ENCODE data around the gene TXNDC5. TPM values are rescaled to one million over a fixed set of nuclear protein-coding genes. Genes with fewer than 3 reads are reported as not detected.
A peak's percentile ranks its signal among the peaks of the same experiment; 100 is the strongest.

The TXNDC5 gene
- 99.3 TPM for total RNA-seq

DNA sequence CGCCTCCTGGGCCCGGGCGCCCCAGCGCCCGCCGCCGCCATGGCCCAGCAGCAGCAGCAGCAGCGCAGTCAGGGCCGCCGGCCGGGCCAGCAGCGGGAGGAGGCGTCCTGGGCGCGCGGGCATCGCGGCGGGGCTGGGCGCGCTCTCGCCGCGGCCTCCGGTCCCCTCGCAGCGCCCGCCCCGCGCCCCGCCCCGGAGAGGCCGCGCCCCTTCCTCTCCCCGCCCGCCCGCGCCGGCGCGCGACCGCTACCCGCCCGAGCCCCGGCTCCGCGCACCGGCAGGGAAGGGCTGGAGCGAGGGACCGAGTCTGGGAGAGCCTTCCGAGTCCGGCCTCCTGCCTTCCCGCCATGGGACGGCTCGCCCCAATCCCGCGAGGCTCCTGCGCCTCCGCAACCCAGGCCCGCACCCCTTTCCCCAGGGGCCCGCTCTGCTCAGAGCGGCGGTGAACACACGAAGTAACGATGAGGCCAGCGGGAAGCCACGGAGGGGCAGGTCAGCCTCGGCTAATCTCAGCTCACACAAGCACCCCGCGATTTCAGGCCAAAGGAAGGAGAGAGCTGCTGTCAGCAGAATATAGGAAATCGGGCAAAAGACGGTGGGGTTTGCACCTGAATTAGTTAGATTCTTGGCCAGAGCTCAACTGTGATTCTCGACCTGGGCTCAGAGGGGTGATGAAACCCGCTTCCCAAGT, at the start of gene TXNDC5:
Gene TXNDC5 (minus strand): TSS at position 135 of the 691 bp plus-strand sequence. CDS start 12 bp downstream, at position 123.
- DNase-seq (ENCODE audit: low spot score), result peak; percentile 74

DNA sequence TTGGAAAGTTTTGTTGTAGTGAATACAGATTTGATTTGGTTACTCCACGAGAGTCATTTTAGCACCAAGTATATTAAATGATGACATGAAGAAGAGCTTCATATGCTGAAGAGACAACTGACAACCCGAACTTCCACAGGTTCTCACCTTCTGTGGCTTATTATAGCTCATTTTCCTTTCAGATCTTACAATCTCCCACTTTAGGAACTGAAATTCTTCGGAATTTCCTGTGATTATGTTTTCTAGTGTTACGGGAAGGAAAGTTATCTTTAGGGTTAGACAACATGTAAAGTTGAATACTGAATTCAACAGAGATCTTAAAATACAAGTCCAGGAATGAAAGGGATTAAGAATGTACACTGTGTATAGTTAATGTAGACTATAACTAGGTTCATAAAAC, 49.6 kb upstream of the TXNDC5 start:
- no peak for DNase-seq (ENCODE audit: low spot score)

DNA sequence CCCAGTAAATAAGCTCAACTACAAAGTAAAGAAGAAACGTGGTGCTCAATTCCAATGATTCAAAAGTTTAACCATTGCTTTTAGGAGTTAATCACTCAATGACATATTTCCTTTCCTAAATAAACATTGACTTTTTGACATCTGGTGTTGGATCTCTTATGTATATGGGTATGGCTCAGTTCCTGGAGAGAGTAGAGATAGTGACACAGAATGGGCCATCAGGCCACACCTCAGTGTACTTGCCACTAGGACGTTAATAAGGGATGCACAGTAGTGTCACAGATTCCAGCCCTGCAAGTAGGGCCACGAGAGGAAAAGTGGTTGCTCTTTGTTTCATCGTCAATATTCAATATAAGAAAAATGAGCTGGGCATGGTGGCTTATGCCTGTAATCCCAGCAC, 48.9 kb upstream of the TXNDC5 start:
- DNase-seq (ENCODE audit: low spot score), result no peak

DNA sequence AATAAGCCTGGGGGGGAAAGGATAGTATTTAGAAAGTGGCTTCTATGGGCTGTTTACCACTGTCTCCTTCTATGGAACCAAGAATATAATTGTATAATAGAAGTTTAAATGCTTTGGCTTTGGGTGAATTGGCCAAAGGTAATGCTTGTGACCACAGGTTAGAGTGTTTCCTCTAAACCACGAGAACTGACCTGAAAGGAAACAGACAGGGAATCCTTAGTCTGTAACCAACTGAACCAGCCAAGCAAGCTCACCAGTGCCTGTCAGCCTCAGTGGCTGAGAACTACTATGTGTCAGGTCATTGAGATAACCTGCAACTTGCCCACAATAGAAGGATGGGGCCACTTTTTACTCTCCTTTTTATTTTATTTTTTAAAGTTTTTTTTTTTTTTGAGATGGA, 47.9 kb upstream of the TXNDC5 start:
- no peak for DNase-seq (ENCODE audit: low spot score)

DNA sequence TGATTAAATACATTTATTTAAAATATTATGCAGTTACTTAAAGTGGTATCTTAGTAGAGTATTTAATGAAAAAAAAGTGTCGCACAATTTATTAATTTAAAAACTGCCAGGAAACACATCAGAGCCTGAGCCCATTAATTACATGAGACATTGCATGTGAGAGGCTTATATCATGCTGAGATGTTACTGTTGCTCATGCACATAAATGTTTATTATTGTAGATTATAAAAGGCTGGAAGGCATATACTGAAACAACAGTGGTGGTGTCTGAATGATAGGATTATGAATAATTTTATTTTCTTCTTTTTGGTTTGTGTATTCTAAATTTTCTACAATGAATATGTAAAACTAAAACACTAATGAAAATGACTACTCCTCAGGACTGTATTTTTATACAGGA, 45.7 kb upstream of the TXNDC5 start:
- no peak for DNase-seq (ENCODE audit: low spot score)

DNA sequence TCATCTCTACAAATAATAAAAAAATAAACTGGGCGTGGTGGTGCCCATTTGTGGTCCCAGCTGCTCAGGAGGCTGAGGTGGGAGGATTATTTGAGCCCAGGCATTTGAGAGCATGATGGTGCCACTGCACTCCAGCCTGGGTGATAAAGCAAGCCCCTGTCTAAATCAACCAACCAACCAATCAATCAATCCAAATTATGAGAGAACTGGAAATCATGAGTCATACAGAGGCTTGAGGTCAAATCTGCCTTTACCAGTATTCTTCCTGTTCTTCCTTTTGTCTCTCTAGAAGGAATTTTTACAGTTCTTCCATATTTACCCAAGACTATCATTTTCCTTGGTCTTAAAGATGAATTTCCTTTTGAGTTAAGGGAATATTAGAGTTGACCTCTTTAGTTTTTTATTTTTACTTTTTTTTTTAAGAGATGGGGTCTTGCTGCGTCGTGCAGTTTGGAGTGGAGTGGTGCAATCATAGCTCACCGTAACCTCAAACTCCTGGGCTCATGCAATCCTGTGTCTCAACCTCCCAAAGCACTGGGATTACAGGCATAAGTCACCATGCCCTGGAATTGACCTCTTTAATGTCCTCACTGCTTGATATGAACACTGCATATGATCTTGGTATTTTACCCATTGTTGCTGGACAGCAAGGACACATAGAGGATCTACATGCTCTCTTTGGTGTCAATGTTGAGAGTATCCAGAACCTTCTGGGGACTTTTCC, 44.1 kb upstream of the TXNDC5 start:
- no peak for DNase-seq (ENCODE audit: low spot score)

DNA sequence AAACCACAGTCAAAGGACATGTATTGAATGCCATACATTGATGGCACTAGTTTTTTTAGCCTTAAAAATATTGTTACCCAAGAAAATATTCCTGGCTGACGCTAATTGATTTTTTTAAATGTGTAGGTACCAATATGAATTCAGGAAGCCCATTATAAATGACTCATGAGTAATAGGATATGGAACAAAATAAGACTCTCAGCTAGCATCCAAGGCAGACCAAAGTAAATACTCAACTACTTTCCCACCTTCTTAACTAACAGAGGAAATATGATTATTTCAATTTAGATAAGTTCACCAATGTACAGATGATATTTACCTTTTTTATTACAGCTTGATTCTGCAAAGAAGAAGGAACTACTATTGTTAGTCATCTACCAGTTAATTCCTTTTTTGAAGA, 43.2 kb upstream of the TXNDC5 start:
- DNase-seq (ENCODE audit: low spot score), result no peak

DNA sequence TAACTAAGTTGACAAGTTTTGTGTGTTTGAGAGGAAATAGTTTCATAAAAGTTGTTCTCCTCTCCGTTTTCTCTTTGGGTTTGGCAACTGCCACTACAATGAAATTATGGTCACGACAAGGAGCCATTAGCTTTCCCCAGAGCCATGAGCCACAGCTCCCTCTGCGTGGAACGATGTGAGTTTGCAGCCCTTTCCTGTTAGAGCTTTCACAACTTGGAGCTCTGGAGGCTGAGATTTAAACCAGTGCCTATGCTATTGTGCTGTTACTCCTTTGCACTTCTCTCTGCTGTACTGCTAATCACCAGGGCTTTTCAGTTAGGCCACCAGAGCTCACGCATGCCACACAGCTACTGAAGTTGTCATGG, 29.3 kb upstream of the TXNDC5 start:
- DNase-seq (ENCODE audit: low spot score), result no peak

DNA sequence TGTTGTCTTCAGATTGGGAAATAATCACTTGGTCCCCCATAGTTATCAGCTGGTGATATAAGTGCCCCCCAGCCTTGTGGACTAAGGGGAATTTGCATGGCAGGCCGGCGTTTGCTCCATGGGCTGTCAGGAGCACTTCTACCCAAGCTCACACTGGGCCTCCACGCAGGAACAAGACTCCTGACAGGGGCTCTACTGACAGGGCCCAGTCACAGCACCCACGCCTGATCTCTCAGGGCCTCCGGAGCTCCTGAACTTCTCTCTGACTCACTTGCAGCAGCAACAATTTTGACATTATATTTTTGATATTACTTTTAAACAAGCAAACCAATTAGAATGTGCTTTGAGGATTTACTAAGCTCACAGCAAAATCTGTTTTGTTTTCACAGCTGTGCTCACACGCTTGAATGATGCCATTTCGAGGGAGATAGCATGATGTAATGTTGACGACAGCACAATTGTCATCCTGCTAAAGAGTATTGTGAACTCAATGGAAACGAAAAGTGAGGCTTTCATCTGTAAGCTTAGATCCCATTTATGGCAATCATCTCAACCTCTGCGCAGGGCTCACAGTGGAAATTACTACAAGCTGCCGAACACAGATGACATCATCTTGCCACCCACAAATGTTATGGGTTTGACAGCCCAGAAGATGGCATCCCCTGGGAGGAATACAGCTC, 28.7 kb upstream of the TXNDC5 start:
- no peak for DNase-seq (ENCODE audit: low spot score)

DNA sequence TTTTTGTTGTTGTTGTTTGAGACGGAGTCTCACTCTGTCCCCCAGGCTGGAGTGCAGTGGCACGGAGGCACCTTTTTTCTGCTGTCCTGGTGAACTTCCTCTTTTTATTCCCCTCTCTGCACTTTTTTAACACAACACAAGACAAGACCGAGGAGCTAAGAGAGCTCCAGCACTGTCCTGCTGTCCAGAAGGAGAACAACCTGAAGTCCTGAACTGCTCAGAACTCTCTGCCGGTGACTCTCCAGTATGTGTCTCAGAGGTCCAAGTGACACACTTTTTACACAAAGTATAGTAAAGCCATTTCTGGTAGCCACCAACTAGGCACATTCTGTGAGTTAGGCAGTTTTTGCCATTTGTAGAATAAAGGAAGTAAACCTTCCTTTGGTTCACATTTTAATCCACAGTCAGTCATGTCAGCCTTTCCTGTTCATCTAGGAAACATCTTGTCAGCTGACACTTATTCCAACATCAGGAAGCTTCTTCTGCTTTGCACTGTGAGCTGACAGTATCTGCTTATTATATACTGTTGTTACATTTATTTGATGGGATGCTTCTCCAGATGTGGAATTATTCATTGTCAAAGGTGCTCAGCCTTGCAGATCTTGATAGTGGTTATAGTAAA, 28.1 kb upstream of the TXNDC5 start:
- no peak for DNase-seq (ENCODE audit: low spot score)

DNA sequence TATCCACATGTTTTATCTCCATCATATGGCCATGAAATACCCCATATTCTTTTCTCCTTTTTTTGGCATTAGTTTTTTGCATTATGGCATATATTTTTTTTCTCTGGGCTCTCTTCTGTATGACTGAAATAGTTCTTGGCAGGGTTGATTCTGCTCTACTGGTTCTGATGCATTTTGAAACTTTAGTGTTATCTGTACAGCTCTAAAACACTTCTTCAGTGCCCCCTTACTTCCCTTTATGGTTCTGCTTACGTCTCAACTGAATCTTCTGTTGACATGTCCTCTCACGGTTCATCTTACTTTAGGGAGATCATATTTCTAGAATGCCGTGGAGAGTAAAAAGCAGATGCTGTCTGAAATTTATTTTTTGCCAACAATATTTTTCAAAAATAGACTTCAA, 23.2 kb upstream of the TXNDC5 start:
- no peak for DNase-seq (ENCODE audit: low spot score)

DNA sequence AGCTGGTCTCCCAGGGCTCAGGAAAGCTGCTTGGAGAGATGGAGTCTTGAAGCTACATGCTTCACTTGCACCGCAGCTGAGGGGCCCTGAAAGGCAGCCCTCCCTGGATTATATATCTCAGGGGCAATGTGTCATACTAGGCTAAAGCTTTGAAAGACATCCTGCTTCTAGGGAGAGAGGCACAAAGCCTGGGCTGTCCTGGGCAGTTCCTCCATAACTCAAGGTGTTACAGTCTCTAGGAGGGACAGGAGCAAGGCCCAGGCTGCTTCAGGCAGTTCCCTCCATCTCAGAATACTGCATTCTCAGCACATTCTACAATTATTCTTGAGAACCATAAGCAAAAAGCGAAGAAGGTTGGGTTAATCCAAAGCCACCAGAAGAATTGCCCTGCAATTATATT, 22.0 kb upstream of the TXNDC5 start:
- DNase-seq (ENCODE audit: low spot score), result no peak

DNA sequence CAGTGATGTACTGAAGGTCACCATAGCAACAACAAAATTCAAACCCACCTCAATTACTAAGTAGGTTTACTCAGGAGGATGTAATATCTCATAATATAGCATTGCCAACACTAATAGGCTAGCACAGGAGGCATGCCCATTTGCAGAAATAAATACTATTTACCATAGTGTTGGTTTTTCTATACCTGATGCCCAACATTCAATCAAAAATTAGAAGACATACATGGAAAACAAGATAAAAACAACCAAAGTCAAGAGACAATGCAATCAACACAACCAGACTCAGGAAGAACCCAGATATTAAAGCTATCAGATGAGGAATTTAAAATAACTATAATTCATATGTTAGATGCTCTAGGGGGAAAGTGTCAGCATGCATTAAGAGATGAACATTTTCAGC, 14.3 kb upstream of the TXNDC5 start:
- DNase-seq (ENCODE audit: low spot score), result no peak

DNA sequence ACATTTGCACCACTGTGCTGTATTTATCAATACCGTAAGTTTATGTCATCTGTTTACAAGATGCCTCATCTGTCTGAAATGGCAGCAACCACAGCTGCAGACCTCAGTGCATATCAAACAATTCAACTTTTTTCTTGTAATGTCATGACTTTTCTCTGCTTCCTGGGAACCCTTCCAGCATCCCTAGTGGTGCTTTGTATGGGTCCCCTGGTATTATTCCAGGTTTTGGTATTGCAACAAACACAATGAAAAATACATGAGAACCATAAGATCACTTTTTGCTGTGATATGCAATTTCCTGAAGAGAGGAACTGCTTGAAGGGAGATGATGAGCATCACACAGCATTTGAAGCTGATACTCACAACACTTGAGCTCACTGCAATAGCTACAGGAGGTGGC, 12.0 kb upstream of the TXNDC5 start:
- no peak for DNase-seq (ENCODE audit: low spot score)

DNA sequence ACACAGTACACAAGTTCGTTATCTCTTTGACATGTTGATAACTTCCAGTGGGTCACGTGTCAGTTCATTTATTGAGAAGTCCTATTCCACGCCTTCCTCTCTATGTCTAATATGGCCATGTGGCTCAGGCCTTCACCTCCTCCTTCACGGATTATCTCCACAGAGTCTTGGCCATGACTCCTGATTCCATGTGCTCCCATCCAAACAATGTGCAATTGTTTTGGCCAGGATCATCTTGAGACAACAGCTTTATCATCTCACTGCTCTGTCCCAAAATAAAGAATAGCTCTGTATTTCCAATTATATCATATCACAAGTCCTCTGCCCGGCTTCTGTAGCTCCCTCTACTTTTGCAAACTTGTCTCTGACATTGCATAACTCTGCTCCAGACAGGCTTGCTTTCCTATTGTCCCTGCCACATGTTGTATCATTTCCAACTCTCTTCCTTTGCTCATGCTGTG, 11.1 kb upstream of the TXNDC5 start:
- no peak for DNase-seq (ENCODE audit: low spot score)

DNA sequence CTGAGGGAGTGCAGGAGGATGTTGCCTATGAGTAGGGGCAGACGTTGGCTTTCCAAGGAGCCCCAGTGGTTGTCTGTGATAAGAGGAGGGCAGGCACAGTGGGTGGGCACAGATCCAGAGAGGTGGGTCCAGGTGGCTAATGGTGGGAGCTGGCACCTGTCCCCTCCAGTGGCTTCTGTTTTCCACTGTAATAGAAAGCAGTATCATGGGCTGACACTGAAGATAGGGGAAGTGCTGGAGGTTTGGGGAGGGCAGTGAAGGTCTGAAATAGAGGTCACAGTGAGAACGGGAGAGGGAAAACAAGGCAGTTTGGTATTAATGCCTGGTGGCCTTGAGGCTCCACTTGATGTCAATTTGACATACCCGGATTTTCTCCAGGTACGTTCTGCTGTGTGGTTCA, 10.5 kb upstream of the TXNDC5 start:
- no peak for DNase-seq (ENCODE audit: low spot score)

DNA sequence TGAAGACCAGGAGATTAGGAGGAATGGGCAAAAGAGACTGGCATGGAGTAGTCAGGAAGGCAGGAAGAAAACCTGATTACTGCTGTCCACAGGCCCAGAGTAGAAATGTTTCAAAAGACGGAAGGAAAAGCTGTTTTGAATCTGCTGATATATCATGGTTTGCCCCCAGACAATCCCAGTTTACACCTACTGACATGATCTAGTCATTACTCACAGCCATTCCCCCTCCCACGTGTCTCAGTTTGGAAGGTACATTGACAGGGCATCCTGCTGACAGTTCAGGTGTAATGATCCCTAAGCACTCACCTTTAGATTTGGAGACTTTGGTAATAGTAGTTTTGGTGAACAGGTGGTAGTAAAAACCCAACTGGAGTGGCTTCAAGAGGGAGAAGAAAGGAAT, 9.8 kb upstream of the TXNDC5 start:
- DNase-seq (ENCODE audit: low spot score), result no peak

DNA sequence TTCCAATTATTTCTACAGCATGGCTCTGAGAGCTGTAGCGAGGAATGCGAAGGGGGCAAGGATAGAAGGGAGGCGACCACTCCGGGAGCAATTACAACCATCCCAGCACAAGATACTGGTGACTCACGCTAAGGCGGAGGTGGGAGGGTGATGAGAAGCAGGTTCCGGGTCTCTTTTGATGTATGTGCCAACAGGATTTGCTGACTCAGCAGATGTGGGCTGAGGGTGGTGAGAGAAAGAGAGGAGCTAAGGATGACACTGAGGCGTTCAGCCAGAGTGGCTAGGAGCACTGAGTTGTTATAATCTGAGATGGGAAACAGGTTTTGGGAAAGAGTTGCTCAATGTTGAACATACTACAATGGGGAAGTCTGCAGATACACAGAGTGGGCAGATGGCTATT, 9.3 kb upstream of the TXNDC5 start:
- DNase-seq (ENCODE audit: low spot score), result no peak

DNA sequence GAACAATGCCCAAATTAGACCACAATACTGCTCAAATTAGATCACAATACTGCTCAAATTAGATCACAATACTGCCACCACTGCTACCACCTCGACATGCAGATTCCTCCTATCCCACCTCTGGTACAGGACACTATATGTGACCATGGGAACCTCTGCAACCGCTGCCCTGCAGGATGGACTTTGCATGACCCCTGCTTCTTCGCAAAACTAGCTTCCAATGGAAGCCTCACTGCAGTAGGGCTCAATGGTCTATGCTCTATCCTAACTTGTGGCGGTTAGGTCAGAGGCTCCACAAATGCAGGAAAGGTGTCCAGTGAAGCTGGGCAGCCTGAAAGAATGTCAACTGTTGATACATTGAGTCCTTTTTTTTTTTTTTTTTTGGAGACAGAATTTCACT, 7.8 kb upstream of the TXNDC5 start:
- no peak for DNase-seq (ENCODE audit: low spot score)

DNA sequence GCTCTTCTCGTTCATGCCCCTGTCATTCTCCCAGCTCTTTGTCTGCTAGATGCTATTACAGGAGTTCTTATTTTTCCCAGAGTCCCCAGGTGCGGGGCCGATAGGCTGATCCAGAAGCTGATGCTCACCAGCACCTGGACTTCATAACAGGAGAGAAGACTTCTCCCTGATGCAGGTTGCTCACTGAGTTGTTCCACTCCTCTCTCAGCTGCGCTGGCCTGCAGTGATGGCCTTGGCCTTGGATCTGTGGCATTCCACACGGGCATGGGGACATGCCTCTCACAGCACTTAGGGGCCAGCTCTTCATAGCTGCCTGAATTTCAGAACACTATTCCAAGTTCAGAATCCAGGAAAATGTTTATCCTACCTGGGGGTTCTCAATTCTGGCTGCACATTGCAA, 7.1 kb upstream of the TXNDC5 start:
- DNase-seq (ENCODE audit: low spot score), result no peak

DNA sequence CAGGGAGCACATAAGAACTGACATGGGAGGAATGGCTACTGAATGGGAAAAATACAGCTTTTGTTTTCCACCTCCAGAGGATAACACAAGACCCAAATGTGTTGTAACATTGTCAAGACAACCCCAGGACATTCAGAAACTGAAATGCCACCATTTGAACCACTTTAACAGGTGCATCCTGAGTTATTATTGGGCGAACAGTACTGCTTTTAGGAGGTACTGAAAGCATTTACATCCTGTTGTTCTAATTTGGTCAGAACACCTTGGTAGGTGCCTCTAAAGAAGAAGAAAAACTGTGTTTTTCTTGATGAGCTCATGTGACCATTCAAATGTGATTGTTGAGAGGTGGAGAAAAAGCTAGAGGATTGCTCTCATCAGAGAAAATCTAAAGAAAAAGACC, 6.4 kb upstream of the TXNDC5 start:
- DNase-seq (ENCODE audit: low spot score), result no peak

DNA sequence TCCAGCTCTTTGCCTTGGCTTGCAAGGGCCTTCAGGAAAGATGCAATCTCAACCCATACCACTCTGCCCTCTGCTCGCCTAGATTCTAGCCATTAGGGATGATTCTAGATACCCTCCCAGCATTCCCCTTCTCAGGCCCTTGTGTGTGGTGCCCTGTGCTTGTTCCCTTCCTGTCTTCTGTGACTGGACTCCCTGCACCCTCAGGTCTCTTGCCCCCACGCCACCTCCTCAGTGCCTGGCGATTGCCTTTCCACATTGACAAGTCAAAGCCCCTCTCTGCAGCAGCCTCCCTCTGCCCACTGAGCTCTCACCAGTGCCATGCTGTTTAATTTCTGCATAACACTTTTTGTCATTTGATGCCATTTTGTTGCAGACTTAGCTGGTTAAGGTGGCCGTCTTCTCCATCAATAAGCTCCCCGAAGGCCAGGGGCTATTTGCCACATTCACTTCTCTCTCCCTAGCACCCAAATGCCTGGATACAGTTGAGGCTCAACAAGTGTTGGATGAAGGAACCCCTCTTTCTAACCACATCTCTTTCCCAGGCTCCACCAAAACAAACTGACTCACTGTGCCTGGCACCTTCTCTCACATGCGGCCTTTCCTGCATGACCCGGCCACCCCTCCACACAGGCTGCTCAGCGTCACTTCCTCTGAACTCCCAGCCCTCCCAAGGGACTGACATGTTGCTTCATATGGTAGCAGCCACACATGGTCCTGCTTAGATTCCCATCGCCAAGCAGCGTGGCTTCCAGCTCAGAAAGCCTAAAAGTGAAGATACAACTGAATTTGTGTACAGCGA, 4.6 kb upstream of the TXNDC5 start:
- no peak for DNase-seq (ENCODE audit: low spot score)

Measured in ureter (tissue), 1 donor.